ENCODE data around the gene NRP1. TPM values are rescaled to one million over a fixed set of nuclear protein-coding genes. Genes with fewer than 3 reads are reported as not detected.

Gene NRP1
- polyA plus RNA-seq, 2 of the 4 experiments (the other 2 are of a cell fraction), result 121 to 259 TPM

- TF ChIP-seq ZNF302 (CRISPR knock-in tag; IDR thresholded peaks at IDR 0.05) (no peak), MAX (IDR thresholded peaks at IDR 0.05) (0 out of 2 replicates have a peak, but pooled peaks have one; percentile 10), FOXS1 (CRISPR knock-in tag; IDR thresholded peaks at IDR 0.05) (no peak), HES2 (IDR thresholded peaks at IDR 0.05) (no peak), HOXB13 (CRISPR knock-in tag; IDR thresholded peaks at IDR 0.05; ENCODE audit: low read depth) (no peak), GATA3 (IDR thresholded peaks at IDR 0.05; ENCODE audit: borderline replicate concordance) (peak; percentile 78; the same call in 1 of the 2 replicates), CTCF (IDR thresholded peaks at IDR 0.05) (0 out of 3 replicates have a peak, but pooled peaks have one; percentile 3), RCOR1 (IDR thresholded peaks at IDR 0.05; ENCODE audit: low read depth, low read length) (no peak), NFE2L2 (conservative IDR thresholded peaks at IDR 0.05; ENCODE audit: low read length) (no peak), RNF2 (IDR thresholded peaks at IDR 0.05; ENCODE audit: borderline replicate concordance, low read depth) (no peak), HEYL (CRISPR knock-in tag; IDR thresholded peaks at IDR 0.05) (no peak), HOXB5 (CRISPR knock-in tag; IDR thresholded peaks at IDR 0.05) (no peak), JUN (IDR thresholded peaks at IDR 0.05) (0 out of 5 replicates have a peak, but pooled peaks of 1 of the 2 experiments have one; percentile 40), HDAC2 (IDR thresholded peaks at IDR 0.05) (no peak), POLR2AphosphoS2 (conservative IDR thresholded peaks at IDR 0.05; ENCODE audit: low read length) (no peak), PHF8 (IDR thresholded peaks at IDR 0.05; ENCODE audit: borderline replicate concordance, low read depth) (no peak), HMGXB4 (CRISPR knock-in tag; IDR thresholded peaks at IDR 0.05; ENCODE audit: borderline replicate concordance) (no peak), FOSB (CRISPR knock-in tag; IDR thresholded peaks at IDR 0.05) (no peak), CBX2 (IDR thresholded peaks at IDR 0.05; ENCODE audit: borderline replicate concordance, low read depth) (no peak), REST (IDR thresholded peaks at IDR 0.05) (no peak), FOSL2 (IDR thresholded peaks at IDR 0.05) (peak; percentile 67; the same call in 1 of the 2 replicates), FOSL2 (CRISPR knock-in tag; IDR thresholded peaks at IDR 0.05) (peak; percentile 92), RFX5 (IDR thresholded peaks at IDR 0.05) (no peak), CHD4 (IDR thresholded peaks at IDR 0.05; ENCODE audit: borderline replicate concordance) (no peak), BHLHE40 (IDR thresholded peaks at IDR 0.05; ENCODE audit: low read depth, low read length) (no peak), BCL3 (IDR thresholded peaks at IDR 0.05) (no peak), ZSCAN20 (CRISPR knock-in tag; IDR thresholded peaks at IDR 0.05) (no peak), MYC (IDR thresholded peaks at IDR 0.05; ENCODE audit: borderline replicate concordance, low read length) (no peak)
These were observed 43.3 kb downstream of the NRP1 start (continued) for GRCh38 chr10:33291053-33291592.
